OCI-LY7 (cell line): ENCODE data around the gene TSHZ2. TPM values are rescaled to one million over a fixed set of nuclear protein-coding genes. Genes with fewer than 3 reads are reported as not detected.
A peak's percentile ranks its signal among the peaks of the same experiment; 100 is the strongest.

Experiments
- BruUV-seq: library from RNA; stranded (reverse); fragments of 400-500 nt; replicated peaks from 2 replicates; lab custom pipeline; 2021; lab: Mats Ljungman, UMichigan
- CTCF ChIA-PET: fragments of 300-600 bp; sonication (Branson Sonifier 250); formaldehyde crosslinking; loops from one replicate; lab custom pipeline; 2022; ENCODE audit warnings: antibody characterized with exemption; ENCODE audit not compliant: unreplicated experiment; lab: Charles Lee
- POLR2A ChIA-PET: fragments of 300-600 bp; sonication (Branson Sonifier 250); formaldehyde crosslinking; loops from one replicate; lab custom pipeline; 2022; ENCODE audit warnings: antibody characterized with exemption; lab: Charles Lee
- DNase-seq: peaks from one replicate; pipeline ENCODE4 v3.0.0-alpha.2; 2015; ENCODE audit warnings: low spot score
- H2AFZ ChIP-seq: fragments of 200-600 bp; sonication (generic), shearing (Covaris generic); 2 replicates; pipeline ENCODE4 v1.6.1; 2014; ENCODE audit warnings: mild to moderate bottlenecking, antibody characterized with exemption, low read length, moderate library complexity
- H3K27ac ChIP-seq: fragments of 200-600 bp; sonication (generic); 2 replicates; pipeline ENCODE4 v1.5.1; 2014; ENCODE audit warnings: mixed run types, low read depth, mild to moderate bottlenecking, moderate library complexity, low read length, inconsistent platforms; ENCODE audit not compliant: poor library complexity, severe bottlenecking
- H3K36me3 ChIP-seq: fragments of 200-600 bp; sonication (generic); 2 replicates; pipeline ENCODE4 v1.6.1; 2014; ENCODE audit warnings: mild to moderate bottlenecking, antibody characterized with exemption, low read length, moderate library complexity, mixed read lengths; ENCODE audit not compliant: insufficient read depth
- H3K4me1 ChIP-seq: fragments of 200-600 bp; sonication (generic); 2 replicates; pipeline ENCODE4 v1.5.1; 2014; ENCODE audit warnings: mild to moderate bottlenecking, low read length; ENCODE audit not compliant: insufficient read depth, poor library complexity, severe bottlenecking
- H3K4me2 ChIP-seq: fragments of 200-600 bp; sonication (generic); 2 replicates; pipeline ENCODE4 v1.6.1; 2014; ENCODE audit warnings: mild to moderate bottlenecking, low read length
- H3K4me3 ChIP-seq: fragments of 200-600 bp; sonication (generic); 2 replicates; pipeline ENCODE4 v1.5.1; 2014; ENCODE audit warnings: mild to moderate bottlenecking, low read depth, low read length; ENCODE audit not compliant: poor library complexity, severe bottlenecking
- H3K79me2 ChIP-seq: fragments of 200-600 bp; sonication (generic); 2 replicates; pipeline ENCODE4 v1.6.1; 2016; ENCODE audit warnings: low read depth, mild to moderate bottlenecking, low read length, moderate library complexity, mixed read lengths; ENCODE audit not compliant: insufficient read depth
- H3K9me2 ChIP-seq: fragments of 200-600 bp; sonication (generic); 2 replicates; pipeline ENCODE4 v1.6.1; 2016; ENCODE audit warnings: mild to moderate bottlenecking, low read length, mixed read lengths; ENCODE audit not compliant: insufficient read depth
- H3K9me3 ChIP-seq: fragments of 200-600 bp; sonication (generic); 2 replicates; pipeline ENCODE4 v1.6.1; 2014; ENCODE audit warnings: mild to moderate bottlenecking, mixed run types, low read length, mixed read lengths
- H4K20me1 ChIP-seq: fragments of 200-600 bp; sonication (generic); 2 replicates; pipeline ENCODE4 v1.6.1; 2014; ENCODE audit warnings: mild to moderate bottlenecking, antibody characterized with exemption, low read length, moderate library complexity, mixed read lengths; ENCODE audit not compliant: insufficient read depth
- CTCF ChIP-seq: fragments of 200-600 bp; sonication (generic); conservative IDR thresholded peaks from 2 replicates; pipeline ENCODE4 v1.5.1; 2014; ENCODE audit warnings: mild to moderate bottlenecking, antibody characterized with exemption, low read length, moderate library complexity, mixed read lengths
- EZH2phosphoT487 ChIP-seq: fragments of 200-600 bp; sonication (generic); IDR thresholded peaks from 2 replicates; pipeline ENCODE4 v1.6.1; 2018; ENCODE audit warnings: low read depth, borderline replicate concordance, mild to moderate bottlenecking, mixed run types, antibody characterized with exemption, low read length, moderate library complexity, mixed read lengths
- intact Hi-C: fragments of 100-400 bp; cut with micrococcal nuclease; formaldehyde crosslinking; loops from one replicate; pipeline ENCODE4 v1.10.0; 2022; ENCODE audit not compliant: unreplicated experiment
- total RNA-seq, 2 experiments: library from RNA; depleted of rRNA in 1 of 2; stranded (reverse); fragments of >200 nt in 1 of 2; shearing (Covaris generic) in 1 of 2; gene quantifications; 2 replicates each; pipeline ENCODE4 v1.2.3, GENCODE V29; 2014 to 2022

TSHZ2 gene
- total RNA-seq, 2 experiments from 2014 or later = not detected

- Histone ChIP-seq H4K20me1 (no peaks in the 10 kb centered on the region), H3K4me2 (no peak overlapping the region), H3K9me2 (no peaks in the 10 kb centered on the region), H2AFZ (no peak overlapping the region), H3K4me3 (no peak overlapping the region), H3K27ac (no peak overlapping the region), H3K9me3 (no peaks in the 10 kb centered on the region), H3K79me2 (no peaks in the 10 kb centered on the region), H3K36me3 (no peaks in the 10 kb centered on the region), H3K4me1 (no peaks in the 10 kb centered on the region)
- no TSS peak for BruUV-seq
- DNase-seq = no peak
- TF ChIP-seq EZH2phosphoT487 (no peak), CTCF (no peak)
- ChIA-PET CTCF (no interaction called here), POLR2A (interaction anchor here (0.5 to 0.6 kb wide), 2 partner anchors 63 to 172 kb away, joined by 3 read pairs; no protein-coding TSS in a partner anchor)
- intact Hi-C loops = no loop called here
Measured at GRCh38 chr20:53053595-53053994, 81.4 kb downstream of the TSHZ2 start.

GRCh38 chr20:53055367-53056067 is 83.4 kb downstream of the TSHZ2 start:
- no peak for TF ChIP-seq CTCF
- no peak for TF ChIP-seq EZH2phosphoT487
- Histone ChIP-seq H2AFZ (peak overlapping the region; percentile 9; the same call in 1 of the 2 replicates), H3K79me2 (no peaks in the 10 kb centered on the region), H3K4me2 (no peak overlapping the region), H3K9me2 (no peaks in the 10 kb centered on the region), H3K27ac (no peak overlapping the region), H3K36me3 (no peaks in the 10 kb centered on the region), H3K4me3 (no peak overlapping the region), H3K4me1 (no peaks in the 10 kb centered on the region), H3K9me3 (no peaks in the 10 kb centered on the region), H4K20me1 (no peaks in the 10 kb centered on the region)
- ChIA-PET CTCF (no interaction called here), POLR2A (interaction anchor here (0.5 to 0.9 kb wide), 3 partner anchors 24 to 82 kb away, joined by 3 to 4 read pairs (median 4); no protein-coding TSS in a partner anchor)
- DNase-seq = no peak
- intact Hi-C loops = no loop called here
- BruUV-seq = no TSS peak

DNA sequence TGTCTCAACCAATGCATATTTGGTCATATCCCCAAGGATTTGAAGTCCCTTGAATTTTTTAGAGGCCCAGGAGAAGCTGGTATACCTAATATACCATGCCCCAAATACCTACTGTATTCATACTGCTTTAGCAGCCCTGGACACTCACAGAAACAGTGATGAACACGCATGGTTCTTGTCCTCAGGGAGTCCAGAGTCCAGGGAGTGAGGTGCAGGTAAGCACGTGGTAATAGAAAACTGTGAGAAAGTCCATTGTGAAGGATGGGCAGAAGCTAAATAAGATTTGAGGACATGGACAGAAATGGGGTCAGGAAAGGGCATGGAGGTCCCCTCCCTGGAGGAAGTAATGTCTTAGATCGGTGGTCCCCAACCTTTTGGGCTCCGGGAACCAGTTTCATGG is 85.4 kb downstream of the TSHZ2 start:
- no peaks in the 10 kb centered on the region for H3K4me1 ChIP-seq
- H4K20me1 ChIP-seq = no peaks in the 10 kb centered on the region
- ChIA-PET CTCF (no interaction called here), POLR2A (no interaction called here)
- no peak overlapping the region for H3K4me2 ChIP-seq
- no peaks in the 10 kb centered on the region for H3K79me2 ChIP-seq
- no TSS peak for BruUV-seq
- no peaks in the 10 kb centered on the region for H3K9me3 ChIP-seq
- H3K4me3 ChIP-seq = no peak overlapping the region
- H2AFZ ChIP-seq = no peak overlapping the region
- intact Hi-C loops = no loop called here
- no peak overlapping the region for H3K27ac ChIP-seq
- H3K36me3 ChIP-seq = no peaks in the 10 kb centered on the region
- no peaks in the 10 kb centered on the region for H3K9me2 ChIP-seq
- DNase-seq = no peak
- no peak for TF ChIP-seq EZH2phosphoT487
- no peak for TF ChIP-seq CTCF
